Right atrium auricular region (tissue), 2 donors: ENCODE measurements around the gene PBX2. TPM values are rescaled to one million over a fixed set of nuclear protein-coding genes. Genes with fewer than 3 reads are reported as not detected.
"Not testable (repeated sequence)": the region's sequence is repeated elsewhere in the genome, so short reads cannot be mapped to it uniquely, and the experiment has no call there.

Source experiments
- DNase-seq: peaks from one replicate; pipeline ENCODE4 v3.0.0-alpha.2; 2019; ENCODE audit warnings: low spot score
- H3K27ac ChIP-seq, 2 donors: fragments of 200-600 bp; sonication (generic); 1 replicate in 1 of 2; 2 replicates in 1 of 2; pipeline ENCODE4 v1.5.1; 2016 to 2019
- H3K27me3 ChIP-seq, 2 donors: fragments of 200-600 bp; sonication (generic); one replicate each; pipeline versions ENCODE4 v1.5.1 to v1.6.0; 2017 to 2019
- H3K36me3 ChIP-seq: fragments of 200-600 bp; sonication (generic); one replicate; pipeline ENCODE4 v1.5.1; 2016
- H3K4me1 ChIP-seq, 2 donors: fragments of 200-600 bp; sonication (generic); one replicate each; pipeline versions ENCODE4 v1.5.1 to v1.6.0; 2017 to 2019
- H3K4me3 ChIP-seq, 2 donors: fragments of 200-600 bp; sonication (generic); 1 replicate in 1 of 2; 2 replicates in 1 of 2; pipeline ENCODE4 v1.5.1; 2017 to 2019; ENCODE audit warnings: mild to moderate bottlenecking in 1 of 2, moderate library complexity in 1 of 2
- H3K9me3 ChIP-seq, 2 donors: fragments of 200-600 bp; sonication (generic); one replicate each; pipeline ENCODE4 v1.5.1; 2019
- CTCF ChIP-seq, 2 donors: fragments of 200-600 bp; sonication (generic); IDR thresholded peaks; one replicate each; pipeline ENCODE4 v1.5.1; 2019; ENCODE audit warnings: antibody characterized with exemption in 2 of 2
- total RNA-seq, 2 donors: library from RNA; depleted of rRNA; stranded (reverse); fragments of >200 nt; gene quantifications; one replicate each; pipeline ENCODE4 v1.1.0, GENCODE V29; 2016

The PBX2 gene
- total RNA-seq, 2 donors from 2014 or later = 26.0 to 32.5 TPM

GRCh38 chr6:32149092-32149755, 40.8 kb downstream of the PBX2 start:
- DNase-seq = no peak

GRCh38 chr6:32148289-32149091, 41.5 kb downstream of the PBX2 start:
- no peaks in the 10 kb centered on the region for H3K36me3 ChIP-seq
- peak; percentile 78 for DNase-seq
- no peaks in the 10 kb centered on the region for H3K27me3 ChIP-seq
- TF ChIP-seq CTCF (IDR thresholded peaks at IDR 0.05) = peak in 1 of 2 donors; percentile 40
- H3K4me3 ChIP-seq = peak overlapping the region; percentile 30 to 41
- H3K27ac ChIP-seq = no peak overlapping the region
- H3K9me3 ChIP-seq = no peaks in the 10 kb centered on the region
- peaks cover 0 to 20% of the 10 kb centered on the region in 2 donors for H3K4me1 ChIP-seq

More at GRCh38 chr6:32149092-32149755, 40.8 kb downstream of the PBX2 start:
- Histone ChIP-seq H3K9me3 (no peaks in the 10 kb centered on the region), H3K4me3 (peak overlapping the region; percentile 30 to 41), H3K27ac (no peak overlapping the region), H3K4me1 (peaks cover 0 to 23% of the 10 kb centered on the region in 2 donors), H3K36me3 (no peaks in the 10 kb centered on the region), H3K27me3 (no peaks in the 10 kb centered on the region)
- TF ChIP-seq CTCF (IDR thresholded peaks at IDR 0.05) = no peak

GRCh38 chr6:32147401-32148132, 42.4 kb downstream of the PBX2 start:
- Histone ChIP-seq H3K36me3 (no peaks in the 10 kb centered on the region), H3K4me3 (no peak overlapping the region), H3K4me1 (peaks cover 0 to 11% of the 10 kb centered on the region in 2 donors), H3K27ac (no peak overlapping the region), H3K9me3 (no peaks in the 10 kb centered on the region), H3K27me3 (no peaks in the 10 kb centered on the region)
- DNase-seq = no peak
- TF ChIP-seq CTCF (IDR thresholded peaks at IDR 0.05) = no peak

- Histone ChIP-seq H3K36me3 (no peaks in the 10 kb centered on the region), H3K27ac (no peak overlapping the region), H3K9me3 (no peaks in the 10 kb centered on the region), H3K4me1 (peaks cover 0 to 4% of the 10 kb centered on the region in 2 donors), H3K4me3 (no peak overlapping the region), H3K27me3 (no peaks in the 10 kb centered on the region)
- TF ChIP-seq CTCF (IDR thresholded peaks at IDR 0.05) = no peak
- no peak for DNase-seq
Observed at GRCh38 chr6:32146687-32147086, 43.3 kb downstream of the PBX2 start.

- Histone ChIP-seq H3K9me3 (no peaks in the 10 kb centered on the region), H3K4me1 (peaks cover 0 to 4% of the 10 kb centered on the region in 2 donors), H3K4me3 (no peak overlapping the region), H3K27ac (no peak overlapping the region), H3K36me3 (no peaks in the 10 kb centered on the region), H3K27me3 (no peaks in the 10 kb centered on the region)
- no peak for TF ChIP-seq CTCF (IDR thresholded peaks at IDR 0.05)
- DNase-seq = no peak
Observed at GRCh38 chr6:32146287-32146686, 43.7 kb downstream of the PBX2 start.

- not testable (repeated sequence) for DNase-seq, H3K4me3 ChIP-seq, H3K27me3 ChIP-seq, H3K27ac ChIP-seq, H3K4me1 ChIP-seq, H3K36me3 ChIP-seq, H3K9me3 ChIP-seq
Observed at GRCh38 chr6:32144238-32144637, 45.8 kb downstream of the PBX2 start.
